Activated CD8-positive, alpha-beta T cell treated with anti-CD3 and anti-CD28 coated beads for 36 hours (primary cell): ENCODE results near the gene EBF3. TPM values are rescaled to one million over a fixed set of nuclear protein-coding genes. Genes with fewer than 3 reads are reported as not detected.

Experiments used
- ATAC-seq: fragments of 200-7000 bp; cut with Tn5 transposase; one replicate; pipeline ENCODE4 v1.10.0; 2021; ENCODE audit warnings: mild to moderate bottlenecking, moderate library complexity
- CTCF ChIA-PET: fragments of 350-600 bp; sonication (Branson Sonifier 250); formaldehyde crosslinking; loops from one replicate; lab custom pipeline; 2021; ENCODE audit warnings: antibody characterized with exemption; lab: Charles Lee
- POLR2A ChIA-PET: fragments of 350-600 bp; sonication (Branson Sonifier 250); formaldehyde crosslinking; loops from one replicate; lab custom pipeline; 2021; ENCODE audit warnings: antibody characterized with exemption; lab: Charles Lee
- DNase-seq: peaks from one replicate; pipeline ENCODE4 v3.0.0-alpha.2; 2020
- H3K27ac Mint-ChIP-seq: one replicate; pipeline ENCODE4 v1.8.0; 2021; ENCODE audit warnings: mild to moderate bottlenecking, mixed read lengths
- H3K27me3 Mint-ChIP-seq: one replicate; pipeline ENCODE4 v1.8.0; 2021; ENCODE audit warnings: mixed read lengths
- H3K36me3 Mint-ChIP-seq: one replicate; pipeline ENCODE4 v1.8.0; 2021; ENCODE audit warnings: low read depth, mixed read lengths
- H3K4me1 Mint-ChIP-seq: one replicate; pipeline ENCODE4 v1.8.0; 2021; ENCODE audit warnings: low read depth, mixed read lengths
- H3K4me3 Mint-ChIP-seq: one replicate; pipeline ENCODE4 v1.8.0; 2021; ENCODE audit warnings: mild to moderate bottlenecking, moderate library complexity, mixed read lengths
- H3K9me3 Mint-ChIP-seq: one replicate; pipeline ENCODE4 v1.8.0; 2021; ENCODE audit warnings: mixed read lengths
- CTCF ChIP-seq: fragments of 200-600 bp; IDR thresholded peaks from one replicate; pipeline ENCODE4 v1.8.0; 2022; ENCODE audit warnings: antibody characterized with exemption, mild to moderate bottlenecking
- intact Hi-C: fragments of 100-400 bp; cut with micrococcal nuclease; formaldehyde crosslinking; loops from one replicate; pipeline ENCODE4 v1.10.0; 2022
- total RNA-seq, 2 experiments: library from RNA; stranded (reverse); gene quantifications; one replicate each; pipeline ENCODE4 v1.2.3, GENCODE V29; 2021

The EBF3 gene
- total RNA-seq, 2 experiments from 2014 or later: not detected

GRCh38 chr10:129883626-129884397 is 80.3 kb downstream of the EBF3 start:
- Mint-ChIP-seq H3K27ac (no peak overlapping the region), H3K9me3 (no peaks in the 10 kb centered on the region), H3K27me3 (peaks cover 2% of the 10 kb centered on the region), H3K4me1 (peaks cover 3% of the 10 kb centered on the region), H3K4me3 (no peak overlapping the region), H3K36me3 (no peaks in the 10 kb centered on the region)
- no peak for ATAC-seq
- ChIA-PET CTCF (interaction anchor here (1.4 kb wide), 1 partner anchor 226 kb away, joined by 3 read pairs; no protein-coding TSS in a partner anchor), POLR2A (no interaction called here)
- no peak for DNase-seq
- intact Hi-C loops: loop anchor here (10.0 kb wide), 1 partner anchor 241 kb away; no protein-coding TSS in a partner anchor
- TF ChIP-seq CTCF: no peak

GRCh38 chr10:129883029-129883428 is 81.0 kb downstream of the EBF3 start:
- Mint-ChIP-seq H3K4me1 (peaks cover 3% of the 10 kb centered on the region), H3K27me3 (peaks cover 2% of the 10 kb centered on the region), H3K36me3 (no peaks in the 10 kb centered on the region), H3K27ac (no peak overlapping the region), H3K4me3 (no peak overlapping the region), H3K9me3 (no peaks in the 10 kb centered on the region)
- CTCF ChIA-PET: interaction anchor here (1.4 kb wide), 2 partner anchors 8 to 227 kb away, joined by 3 read pairs; no protein-coding TSS in a partner anchor
- POLR2A ChIA-PET: no interaction called here
- DNase-seq (no peak), ATAC-seq (no peak)
- TF ChIP-seq CTCF: no peak
- intact Hi-C loops: loop anchor here (10.0 kb wide), 1 partner anchor 242 kb away; no protein-coding TSS in a partner anchor

GRCh38 chr10:129882291-129883010 is 81.6 kb downstream of the EBF3 start:
- Mint-ChIP-seq H3K27ac (no peak overlapping the region), H3K27me3 (peaks cover 2% of the 10 kb centered on the region), H3K4me1 (peaks cover 3% of the 10 kb centered on the region), H3K36me3 (no peaks in the 10 kb centered on the region), H3K4me3 (no peak overlapping the region), H3K9me3 (no peaks in the 10 kb centered on the region)
- intact Hi-C loops: loop anchor here (10.0 kb wide), 1 partner anchor 242 kb away; no protein-coding TSS in a partner anchor
- ChIA-PET CTCF (interaction anchor here (1.3 to 1.4 kb wide), 2 partner anchors 9 to 245 kb away, joined by 3 to 4 read pairs; no protein-coding TSS in a partner anchor), POLR2A (no interaction called here)
- no peak for DNase-seq
- no peak for TF ChIP-seq CTCF
- ATAC-seq: no peak

DNA sequence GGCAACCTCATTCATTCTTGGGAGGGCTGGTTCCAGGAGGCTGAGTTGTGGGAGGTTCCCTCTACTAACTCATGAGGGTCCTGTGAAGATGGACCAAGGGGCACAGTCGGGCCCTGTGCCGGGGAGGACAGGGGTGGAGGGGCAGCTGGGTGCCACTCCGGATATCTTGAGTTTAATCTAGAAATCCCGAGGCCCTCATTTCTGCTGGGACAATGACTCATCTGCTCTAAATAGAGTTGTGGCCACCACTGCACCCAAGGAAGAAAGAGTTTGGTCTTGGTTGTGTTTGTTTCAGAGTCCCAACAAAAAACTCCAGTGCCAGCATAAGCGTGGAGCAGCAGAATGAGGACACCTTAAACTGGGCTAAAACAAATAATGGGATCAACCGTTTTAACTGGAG is 82.4 kb downstream of the EBF3 start:
- CTCF ChIA-PET: interaction anchor here (1.3 to 2.8 kb wide), 3 partner anchors 8 to 246 kb away, joined by 3 to 9 read pairs (median 4); no protein-coding TSS in a partner anchor
- H3K27me3 Mint-ChIP-seq: peaks cover 2% of the 10 kb centered on the region
- H3K27ac Mint-ChIP-seq: no peak overlapping the region
- DNase-seq (no peak), ATAC-seq (no peak)
- no peaks in the 10 kb centered on the region for H3K9me3 Mint-ChIP-seq
- H3K4me3 Mint-ChIP-seq: no peak overlapping the region
- H3K36me3 Mint-ChIP-seq: no peaks in the 10 kb centered on the region
- POLR2A ChIA-PET: no interaction called here
- H3K4me1 Mint-ChIP-seq: peaks cover 3% of the 10 kb centered on the region
- intact Hi-C loops: loop anchor here (10.0 kb wide), 1 partner anchor 243 kb away; no protein-coding TSS in a partner anchor
- TF ChIP-seq CTCF: no peak
